ENCODE data around the gene PCDHGB4.
"Not testable (repeated sequence)": the region's sequence is repeated elsewhere in the genome, so short reads cannot be mapped to it uniquely, and the experiment has no call there.

The PCDHGB4 gene

DNA sequence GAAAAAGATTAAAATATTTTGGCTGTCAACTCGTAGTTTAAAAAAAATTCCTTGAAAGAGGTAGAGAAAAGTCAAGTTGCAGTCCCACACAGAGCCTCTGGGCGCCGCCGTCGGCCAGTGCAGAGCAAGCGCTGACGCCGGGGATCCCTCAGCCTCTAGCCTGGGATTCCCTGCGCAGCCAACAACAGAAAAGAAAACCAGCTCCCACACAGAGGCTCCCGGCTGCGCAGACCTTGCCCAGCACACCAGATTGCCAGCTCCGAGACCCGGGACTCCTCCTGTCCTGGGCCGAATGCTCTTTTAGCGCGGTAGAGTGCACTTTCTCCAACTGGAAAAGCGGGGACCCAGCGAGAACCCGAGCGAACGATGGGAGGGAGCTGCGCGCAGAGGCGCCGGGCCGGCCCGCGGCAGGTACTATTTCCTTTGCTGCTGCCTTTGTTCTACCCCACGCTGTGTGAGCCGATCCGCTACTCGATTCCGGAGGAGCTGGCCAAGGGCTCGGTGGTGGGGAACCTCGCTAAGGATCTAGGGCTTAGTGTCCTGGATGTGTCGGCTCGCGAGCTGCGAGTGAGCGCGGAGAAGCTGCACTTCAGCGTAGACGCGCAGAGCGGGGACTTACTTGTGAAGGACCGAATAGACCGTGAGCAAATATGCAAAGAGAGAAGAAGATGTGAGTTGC lies 30.1 kb downstream of the PCDHGB4 start, which contains the start of gene PCDHGB7:
Gene PCDHGB7, plus strand, starts transcription at position 184 of the 679 bp plus-strand sequence. Its CDS starts 183 bp downstream, at position 367.
- not testable (repeated sequence) for H3K27ac ChIP-seq, H3K4me2 ChIP-seq

GRCh38 chr5:141419074-141419880 lies 31.8 kb downstream of the PCDHGB4 start:
- no peak overlapping the region for H3K4me3 ChIP-seq (IDR thresholded peaks at IDR 0.05; ENCODE audit: insufficient read depth, low read depth, low read length)
- no peak overlapping the region for H2AFZ ChIP-seq (ENCODE audit: low read depth)
- H3K9ac ChIP-seq: no peak overlapping the region
- no peaks in the 10 kb centered on the region for H3K4me1 ChIP-seq (ENCODE audit: low read depth, poor library complexity, severe bottlenecking)
- TF ChIP-seq CTCF (conservative IDR thresholded peaks at IDR 0.05; ENCODE audit: low read depth, low read length): no peak
- no peaks in the 10 kb centered on the region for H3K27me3 ChIP-seq (ENCODE audit: insufficient read depth, low read depth)
- no peaks in the 10 kb centered on the region for H3K79me2 ChIP-seq (ENCODE audit: insufficient read depth, low read depth)
- no peak overlapping the region for H3K4me2 ChIP-seq
- no peaks in the 10 kb centered on the region for H3K36me3 ChIP-seq (ENCODE audit: insufficient read depth)
- H4K20me1 ChIP-seq (ENCODE audit: insufficient read depth): no peaks in the 10 kb centered on the region
- H3K27ac ChIP-seq: no peak overlapping the region

More for the DNA sequence above, 30.1 kb downstream of the PCDHGB4 start, which contains the start of gene PCDHGB7:
- not testable (repeated sequence) for H3K36me3 ChIP-seq (ENCODE audit: insufficient read depth); H3K4me3 ChIP-seq (IDR thresholded peaks at IDR 0.05; ENCODE audit: insufficient read depth, low read depth, low read length); H2AFZ ChIP-seq (ENCODE audit: low read depth); H3K79me2 ChIP-seq (ENCODE audit: insufficient read depth, low read depth); H3K9ac ChIP-seq; H4K20me1 ChIP-seq (ENCODE audit: insufficient read depth); H3K4me1 ChIP-seq (ENCODE audit: low read depth, poor library complexity, severe bottlenecking); H3K27me3 ChIP-seq (ENCODE audit: insufficient read depth, low read depth)

- no peak within 1 kb of the TSS; the same call in 1 of the 2 replicates for H3K4me2 ChIP-seq
- H3K9ac ChIP-seq: no peak within 1 kb of the TSS
- peak; percentile 62 for TF ChIP-seq CTCF (conservative IDR thresholded peaks at IDR 0.05; ENCODE audit: low read depth, low read length)
- no peaks in the 10 kb centered on the region for H3K36me3 ChIP-seq (ENCODE audit: insufficient read depth)
- no peaks in the 10 kb centered on the region for H3K27me3 ChIP-seq (ENCODE audit: insufficient read depth, low read depth)
- H3K27ac ChIP-seq: no peak within 1 kb of the TSS
- H3K4me1 ChIP-seq (ENCODE audit: low read depth, poor library complexity, severe bottlenecking): no peaks in the 10 kb centered on the region
- H4K20me1 ChIP-seq (ENCODE audit: insufficient read depth): no peaks in the 10 kb centered on the region
- no peaks in the 10 kb centered on the region for H3K79me2 ChIP-seq (ENCODE audit: insufficient read depth, low read depth)
- no peak within 1 kb of the TSS for H3K4me3 ChIP-seq (IDR thresholded peaks at IDR 0.05; ENCODE audit: insufficient read depth, low read depth, low read length)
- peak within 1 kb of the TSS; percentile 67; the same call in 1 of the 2 replicates for H2AFZ ChIP-seq (ENCODE audit: low read depth)
These were observed 33.5 kb downstream of the PCDHGB4 start, which contains the start of gene PCDHGA11 for GRCh38 chr5:141420855-141421488. PCDHGA11 (plus strand) TSS chr5:141421051; CDS start chr5:141421228, 177 bp downstream.

- no peak overlapping the region for H3K9ac ChIP-seq
- H3K27ac ChIP-seq: no peak overlapping the region
- TF ChIP-seq CTCF (conservative IDR thresholded peaks at IDR 0.05; ENCODE audit: low read depth, low read length): no peak
- no peak overlapping the region for H3K4me3 ChIP-seq (IDR thresholded peaks at IDR 0.05; ENCODE audit: insufficient read depth, low read depth, low read length)
- H3K4me2 ChIP-seq: no peak overlapping the region; the same call in 1 of the 2 replicates
- no peaks in the 10 kb centered on the region for H3K36me3 ChIP-seq (ENCODE audit: insufficient read depth)
- no peaks in the 10 kb centered on the region for H3K27me3 ChIP-seq (ENCODE audit: insufficient read depth, low read depth)
- no peaks in the 10 kb centered on the region for H3K79me2 ChIP-seq (ENCODE audit: insufficient read depth, low read depth)
- no peaks in the 10 kb centered on the region for H4K20me1 ChIP-seq (ENCODE audit: insufficient read depth)
- H2AFZ ChIP-seq (ENCODE audit: low read depth): peak overlapping the region; percentile 67; the same call in 1 of the 2 replicates
- no peaks in the 10 kb centered on the region for H3K4me1 ChIP-seq (ENCODE audit: low read depth, poor library complexity, severe bottlenecking)
These were observed 34.0 kb downstream of the PCDHGB4 start for GRCh38 chr5:141421489-141421855.
